MM.1S (cell line): Measurements from ENCODE around the gene PODNL1.
"Not testable (repeated sequence)": the region's sequence is repeated elsewhere in the genome, so short reads cannot be mapped to it uniquely, and the experiment has no call there.

Source experiments
- DNase-seq: peaks from one replicate; pipeline ENCODE4 v3.0.0-alpha.2; 2015
- H2AFZ ChIP-seq: fragments of 300-600 bp; sonication (generic); 2 replicates; pipeline ENCODE4 v1.6.0; 2016; ENCODE audit warnings: antibody characterized with exemption, low read length
- H3F3A ChIP-seq: fragments of 300-600 bp; sonication (generic); 2 replicates; pipeline ENCODE4 v1.6.1; 2016; ENCODE audit warnings: mild to moderate bottlenecking, antibody characterized with exemption, low read length, moderate library complexity, mixed read lengths; ENCODE audit not compliant: insufficient read depth
- H3K27ac ChIP-seq: fragments of 300-600 bp; sonication (generic); 2 replicates; pipeline ENCODE4 v1.5.1; 2016; ENCODE audit warnings: mild to moderate bottlenecking, low read length
- H3K27me3 ChIP-seq: fragments of 300-600 bp; sonication (generic); replicated peaks from 2 replicates; pipeline ENCODE4 v1.6.0; 2016; ENCODE audit warnings: low read length; ENCODE audit not compliant: insufficient read depth
- H3K36me3 ChIP-seq: fragments of 300-600 bp; sonication (generic); replicated peaks from 2 replicates; pipeline ENCODE4 v1.6.1; 2016; ENCODE audit warnings: mild to moderate bottlenecking, low read length, mixed read lengths; ENCODE audit not compliant: insufficient read depth
- H3K4me1 ChIP-seq: fragments of 300-600 bp; sonication (generic); 2 replicates; pipeline ENCODE4 v1.6.1; 2016; ENCODE audit warnings: low read length, mixed read lengths
- H3K4me2 ChIP-seq: fragments of 300-600 bp; sonication (generic); 2 replicates; pipeline ENCODE4 v1.6.0; 2016; ENCODE audit warnings: low read depth, low read length
- H3K4me3 ChIP-seq: fragments of 300-600 bp; sonication (generic); 2 replicates; pipeline ENCODE4 v1.5.1; 2016; ENCODE audit warnings: low read length, mixed read lengths
- H3K79me2 ChIP-seq: fragments of 300-600 bp; sonication (generic); 2 replicates; pipeline ENCODE4 v1.6.1; 2016; ENCODE audit warnings: mixed run types, low read length, mixed read lengths
- H3K9ac ChIP-seq: fragments of 300-600 bp; sonication (generic); 2 replicates; pipeline ENCODE4 v1.6.1; 2016; ENCODE audit warnings: low read length, mixed read lengths
- H3K9me2 ChIP-seq: fragments of 300-600 bp; sonication (generic); replicated peaks from 2 replicates; pipeline ENCODE4 v1.6.1; 2016; ENCODE audit warnings: mild to moderate bottlenecking, low read length, mixed read lengths; ENCODE audit not compliant: insufficient read depth
- H3K9me3 ChIP-seq: fragments of 300-600 bp; sonication (generic); replicated peaks from 2 replicates; pipeline ENCODE4 v1.6.1; 2016; ENCODE audit warnings: mild to moderate bottlenecking, low read length, mixed read lengths; ENCODE audit not compliant: insufficient read depth
- H4K20me1 ChIP-seq: fragments of 300-600 bp; sonication (generic); 2 replicates; pipeline ENCODE4 v1.6.1; 2016; ENCODE audit warnings: mild to moderate bottlenecking, low read length, moderate library complexity, mixed read lengths; ENCODE audit not compliant: insufficient read depth
- CTCF ChIP-seq: fragments of 300-600 bp; sonication (generic); IDR thresholded peaks from 2 replicates; pipeline ENCODE4 v1.5.1; 2016; ENCODE audit warnings: antibody characterized with exemption, low read length, mixed read lengths
- EZH2 ChIP-seq: fragments of 300-600 bp; sonication (generic); optimal IDR thresholded peaks from 2 replicates; pipeline ENCODE3; 2017; ENCODE audit warnings: low read depth, mild to moderate bottlenecking, antibody characterized with exemption, low read length, mixed read lengths
- EZH2phosphoT487 ChIP-seq: fragments of 300-600 bp; sonication (generic); IDR thresholded peaks from 2 replicates; pipeline ENCODE4 v1.6.1; 2018; ENCODE audit warnings: antibody characterized with exemption, low read length

The PODNL1 gene

GRCh38 chr19:13975870-13976269 is 37.7 kb upstream of the PODNL1 start:
- TF ChIP-seq CTCF (no peak), EZH2 (no peak), EZH2phosphoT487 (no peak)
- no peaks in the 10 kb centered on the region for H3K36me3 ChIP-seq

DNA sequence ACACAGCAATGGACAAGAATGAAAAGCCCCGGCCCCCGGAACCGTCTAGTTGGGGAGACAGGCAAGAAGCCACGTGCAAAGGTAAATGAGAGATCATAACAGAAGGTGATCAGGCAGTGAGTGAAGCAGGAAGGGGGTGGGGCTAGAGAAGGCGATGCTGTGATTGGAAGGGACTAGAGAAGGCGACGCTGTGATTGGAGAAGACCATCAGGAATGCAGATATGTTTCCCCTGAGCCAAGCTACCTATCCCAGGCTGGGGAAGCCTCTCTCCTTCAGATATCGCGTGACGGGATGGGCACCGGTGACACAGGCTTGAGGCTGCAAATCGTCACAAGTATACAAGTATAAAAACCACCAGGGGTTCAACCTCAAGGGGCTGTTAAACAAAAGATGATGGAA is 35.9 kb upstream of the PODNL1 start:
- H3K27ac ChIP-seq = no peak overlapping the region
- no peaks in the 10 kb centered on the region for H3K9me3 ChIP-seq
- no peak overlapping the region for H2AFZ ChIP-seq
- no peak overlapping the region for H3K4me2 ChIP-seq
- no peaks in the 10 kb centered on the region for H3K36me3 ChIP-seq
- no peak for DNase-seq
- H3K4me1 ChIP-seq = no peaks in the 10 kb centered on the region
- H3K9ac ChIP-seq = no peak overlapping the region
- no peaks in the 10 kb centered on the region for H3K9me2 ChIP-seq
- no peaks in the 10 kb centered on the region for H3K27me3 ChIP-seq
- no peaks in the 10 kb centered on the region for H4K20me1 ChIP-seq
- no peaks in the 10 kb centered on the region for H3K79me2 ChIP-seq
- no peak overlapping the region for H3K4me3 ChIP-seq
- TF ChIP-seq EZH2 = no peak
- no peak for TF ChIP-seq EZH2phosphoT487
- TF ChIP-seq CTCF = no peak
- no peaks in the 10 kb centered on the region for H3F3A ChIP-seq

More at GRCh38 chr19:13975870-13976269, 37.7 kb upstream of the PODNL1 start:
- no peaks in the 10 kb centered on the region for H3K9me2 ChIP-seq
- no peak overlapping the region for H3K4me2 ChIP-seq
- H2AFZ ChIP-seq = no peak overlapping the region
- DNase-seq = no peak
- no peaks in the 10 kb centered on the region for H3F3A ChIP-seq
- no peaks in the 10 kb centered on the region for H3K9me3 ChIP-seq
- H4K20me1 ChIP-seq = no peaks in the 10 kb centered on the region
- H3K27ac ChIP-seq = no peak overlapping the region
- no peaks in the 10 kb centered on the region for H3K27me3 ChIP-seq
- no peak overlapping the region for H3K9ac ChIP-seq
- no peak overlapping the region for H3K4me3 ChIP-seq
- H3K79me2 ChIP-seq = no peaks in the 10 kb centered on the region
- no peaks in the 10 kb centered on the region for H3K4me1 ChIP-seq

GRCh38 chr19:13973479-13973878 is 35.3 kb upstream of the PODNL1 start:
- H3K9me2 ChIP-seq, DNase-seq, H3K9me3 ChIP-seq, H3K36me3 ChIP-seq, H3K4me3 ChIP-seq, H2AFZ ChIP-seq, H3K27ac ChIP-seq, H3K9ac ChIP-seq, H3K4me2 ChIP-seq, H3K79me2 ChIP-seq, H4K20me1 ChIP-seq, H3K4me1 ChIP-seq, H3F3A ChIP-seq, H3K27me3 ChIP-seq: not testable (repeated sequence)

- H3F3A ChIP-seq = no peaks in the 10 kb centered on the region
- no peaks in the 10 kb centered on the region for H3K4me1 ChIP-seq
- no peaks in the 10 kb centered on the region for H3K79me2 ChIP-seq
- TF ChIP-seq EZH2phosphoT487 (no peak), CTCF (no peak), EZH2 (no peak)
- no peaks in the 10 kb centered on the region for H3K36me3 ChIP-seq
- no peak overlapping the region for H3K4me3 ChIP-seq
- no peak overlapping the region for H3K9ac ChIP-seq
- no peak for DNase-seq
- no peaks in the 10 kb centered on the region for H3K9me2 ChIP-seq
- no peak overlapping the region for H3K4me2 ChIP-seq
- H4K20me1 ChIP-seq = no peaks in the 10 kb centered on the region
- no peaks in the 10 kb centered on the region for H3K9me3 ChIP-seq
- H2AFZ ChIP-seq = no peak overlapping the region
- H3K27ac ChIP-seq = no peak overlapping the region
- H3K27me3 ChIP-seq = no peaks in the 10 kb centered on the region
Observed at GRCh38 chr19:13972368-13973155, 34.3 kb upstream of the PODNL1 start.

- H3K9me2 ChIP-seq, H4K20me1 ChIP-seq, H3K27ac ChIP-seq, H3K4me1 ChIP-seq, DNase-seq, H3K9ac ChIP-seq, H3F3A ChIP-seq, H3K9me3 ChIP-seq, H3K4me3 ChIP-seq, H3K79me2 ChIP-seq, H3K4me2 ChIP-seq, H3K27me3 ChIP-seq, H2AFZ ChIP-seq, H3K36me3 ChIP-seq: not testable (repeated sequence)
Observed at GRCh38 chr19:13971868-13972267, 33.7 kb upstream of the PODNL1 start.
